Activated CD4-positive, alpha-beta memory T cell treated with anti-CD3 and anti-CD28 coated beads, Interleukin-2, amount 10 ng/mL, durations not matched to agents 7 days and 5 days (primary cell): ENCODE results near the gene PLEK. TPM values are rescaled to one million over a fixed set of nuclear protein-coding genes. Genes with fewer than 3 reads are reported as not detected.

Source experiments
- CTCF ChIA-PET: fragments of 350-600 bp; sonication (Branson Sonifier 250); formaldehyde crosslinking; loops from one replicate; lab custom pipeline; 2021; ENCODE audit warnings: antibody characterized with exemption, inconsistent platforms; lab: Charles Lee
- POLR2A ChIA-PET: fragments of 350-600 bp; sonication (Branson Sonifier 250); formaldehyde crosslinking; loops from one replicate; lab custom pipeline; 2021; ENCODE audit warnings: antibody characterized with exemption; lab: Charles Lee
- DNase-seq: peaks from one replicate; pipeline ENCODE4 v3.0.0-alpha.2; 2020
- H3K27ac Mint-ChIP-seq: one replicate; pipeline ENCODE4 v1.8.0; 2021; ENCODE audit warnings: mild to moderate bottlenecking, mixed read lengths
- H3K27me3 Mint-ChIP-seq: one replicate; pipeline ENCODE4 v1.8.0; 2021; ENCODE audit warnings: mixed read lengths
- H3K36me3 Mint-ChIP-seq: one replicate; pipeline ENCODE4 v1.8.0; 2021; ENCODE audit warnings: low read depth, mixed read lengths
- H3K4me1 Mint-ChIP-seq: one replicate; pipeline ENCODE4 v1.8.0; 2021; ENCODE audit warnings: mixed read lengths
- H3K4me3 Mint-ChIP-seq: one replicate; pipeline ENCODE4 v1.8.0; 2021; ENCODE audit warnings: mild to moderate bottlenecking, mixed read lengths
- H3K9me3 Mint-ChIP-seq: one replicate; pipeline ENCODE4 v1.8.0; 2021; ENCODE audit warnings: mixed read lengths
- total RNA-seq, 2 experiments: library from RNA; stranded (reverse); gene quantifications; one replicate each; pipeline ENCODE4 v1.2.3, GENCODE V29; 2021

Gene PLEK
- total RNA-seq, 2 experiments from 2014 or later, result 9.5 to 10.9 TPM

DNA sequence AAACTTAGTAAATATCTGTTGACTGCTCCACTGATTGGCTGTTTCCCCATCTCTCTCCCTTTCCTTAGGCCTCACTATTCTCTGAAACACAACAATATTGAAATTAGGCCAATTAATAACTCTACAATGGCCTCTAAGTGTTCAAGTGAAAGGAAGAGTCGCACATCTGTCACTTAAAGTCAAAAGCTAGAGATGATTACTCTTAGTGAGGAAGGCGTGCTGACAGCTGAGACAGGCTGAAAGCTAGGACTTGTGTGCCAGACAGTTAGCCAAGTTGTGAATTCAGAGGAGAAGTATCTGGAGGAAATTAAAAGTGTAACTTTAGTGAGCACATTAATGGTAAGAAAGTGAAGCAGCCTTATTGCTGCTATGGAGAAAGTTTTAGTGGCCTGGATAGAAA lies 48.4 kb downstream of the PLEK start:
- peaks cover 19% of the 10 kb centered on the region for H3K4me1 Mint-ChIP-seq
- H3K4me3 Mint-ChIP-seq, result no peak overlapping the region
- no peak for DNase-seq
- peaks cover 6% of the 10 kb centered on the region for H3K9me3 Mint-ChIP-seq
- ChIA-PET POLR2A (no interaction called here), CTCF (interaction anchor here (2.1 kb wide), 1 partner anchor 28 kb away, joined by 5 read pairs; no protein-coding TSS in a partner anchor)
- peaks cover 8% of the 10 kb centered on the region for H3K27me3 Mint-ChIP-seq
- no peak overlapping the region for H3K27ac Mint-ChIP-seq
- H3K36me3 Mint-ChIP-seq, result no peaks in the 10 kb centered on the region

- Mint-ChIP-seq H3K4me1 (peaks cover 20% of the 10 kb centered on the region), H3K4me3 (no peak overlapping the region), H3K27ac (no peak overlapping the region), H3K9me3 (peaks cover 3% of the 10 kb centered on the region), H3K27me3 (peaks cover 4% of the 10 kb centered on the region), H3K36me3 (no peaks in the 10 kb centered on the region)
- DNase-seq, result no peak
- ChIA-PET CTCF (interaction anchor here (1.4 to 2.1 kb wide), 2 partner anchors 12 to 27 kb away, joined by 3 to 5 read pairs; no protein-coding TSS in a partner anchor), POLR2A (no interaction called here)
These were observed 49.4 kb downstream of the PLEK start for GRCh38 chr2:68414452-68414851.

GRCh38 chr2:68414876-68415275 lies 49.8 kb downstream of the PLEK start:
- Mint-ChIP-seq H3K36me3 (no peaks in the 10 kb centered on the region), H3K9me3 (peaks cover 3% of the 10 kb centered on the region), H3K4me3 (no peak overlapping the region), H3K27ac (no peak overlapping the region), H3K4me1 (peaks cover 20% of the 10 kb centered on the region), H3K27me3 (peaks cover 2% of the 10 kb centered on the region)
- no peak for DNase-seq
- ChIA-PET CTCF (interaction anchor here (1.4 to 2.1 kb wide), 2 partner anchors 12 to 27 kb away, joined by 3 to 5 read pairs; no protein-coding TSS in a partner anchor), POLR2A (no interaction called here)

GRCh38 chr2:68415521-68415920 lies 50.4 kb downstream of the PLEK start:
- Mint-ChIP-seq H3K27me3 (no peaks in the 10 kb centered on the region), H3K36me3 (no peaks in the 10 kb centered on the region), H3K4me1 (peaks cover 22% of the 10 kb centered on the region), H3K27ac (no peak overlapping the region), H3K4me3 (no peak overlapping the region), H3K9me3 (peaks cover 3% of the 10 kb centered on the region)
- ChIA-PET CTCF (interaction anchor here (1.4 kb wide), 1 partner anchor 13 kb away, joined by 3 read pairs; no protein-coding TSS in a partner anchor), POLR2A (no interaction called here)
- no peak for DNase-seq

- CTCF ChIA-PET, result no interaction called here
- H3K4me3 Mint-ChIP-seq, result no peak overlapping the region
- peaks cover 23% of the 10 kb centered on the region for H3K4me1 Mint-ChIP-seq
- no peaks in the 10 kb centered on the region for H3K27me3 Mint-ChIP-seq
- H3K9me3 Mint-ChIP-seq, result peaks cover 3% of the 10 kb centered on the region
- POLR2A ChIA-PET, result no interaction called here
- no peaks in the 10 kb centered on the region for H3K36me3 Mint-ChIP-seq
- DNase-seq, result no peak
- H3K27ac Mint-ChIP-seq, result peak overlapping the region; percentile 18
These were observed 51.1 kb downstream of the PLEK start for GRCh38 chr2:68416081-68416675.

DNA sequence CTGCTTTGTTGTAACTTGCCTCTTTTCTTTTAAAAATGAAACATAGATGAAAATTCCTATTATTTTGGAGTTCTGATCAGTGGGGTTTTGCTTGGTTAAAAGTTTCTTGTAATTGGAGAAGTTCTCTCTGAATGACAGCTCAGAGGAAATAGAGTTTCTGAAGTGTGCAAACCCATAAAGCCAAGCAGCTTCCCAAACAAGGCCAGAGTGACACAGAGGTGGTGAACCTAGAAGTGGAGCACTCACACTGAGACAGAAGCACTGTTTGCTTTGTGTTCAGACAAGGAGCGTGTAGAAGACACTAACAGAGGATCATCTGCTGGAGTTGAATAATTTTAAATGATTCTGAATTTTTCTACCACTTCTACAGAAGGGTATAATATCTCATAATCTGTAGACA lies 52.8 kb downstream of the PLEK start:
- CTCF ChIA-PET, result no interaction called here
- peak overlapping the region; percentile 47 for H3K27ac Mint-ChIP-seq
- peaks cover 6% of the 10 kb centered on the region for H3K9me3 Mint-ChIP-seq
- no peak overlapping the region for H3K4me3 Mint-ChIP-seq
- H3K4me1 Mint-ChIP-seq, result peaks cover 17% of the 10 kb centered on the region
- H3K36me3 Mint-ChIP-seq, result peaks cover 3% of the 10 kb centered on the region
- no peak for DNase-seq
- POLR2A ChIA-PET, result no interaction called here
- H3K27me3 Mint-ChIP-seq, result peaks cover 3% of the 10 kb centered on the region

- H3K27ac Mint-ChIP-seq, result no peak overlapping the region
- H3K9me3 Mint-ChIP-seq, result peaks cover 5% of the 10 kb centered on the region
- ChIA-PET POLR2A (no interaction called here), CTCF (no interaction called here)
- H3K27me3 Mint-ChIP-seq, result peaks cover 3% of the 10 kb centered on the region
- peaks cover 3% of the 10 kb centered on the region for H3K36me3 Mint-ChIP-seq
- DNase-seq, result no peak
- H3K4me1 Mint-ChIP-seq, result peaks cover 20% of the 10 kb centered on the region
- no peak overlapping the region for H3K4me3 Mint-ChIP-seq
These were observed 53.3 kb downstream of the PLEK start for GRCh38 chr2:68418419-68418818.

DNA sequence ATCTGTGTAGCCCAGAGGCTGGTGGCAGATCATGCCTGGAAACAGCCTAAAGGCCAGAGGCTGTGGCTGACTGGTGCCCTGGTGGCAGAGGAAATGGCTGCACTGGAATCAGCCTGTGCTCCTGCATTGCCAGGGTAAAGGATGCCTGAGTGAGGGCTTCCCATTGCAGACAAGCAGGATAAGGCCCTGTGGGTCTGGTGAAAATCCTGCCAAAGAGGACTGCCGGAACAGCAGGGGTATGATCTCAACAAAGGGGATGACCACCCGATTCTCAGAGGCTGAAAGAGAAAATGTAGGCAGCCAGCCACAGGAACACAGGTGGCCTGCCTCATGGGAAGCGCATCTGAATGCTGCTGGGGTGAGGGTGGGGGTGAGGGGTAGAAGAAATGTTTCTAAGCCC lies 53.8 kb downstream of the PLEK start:
- H3K27ac Mint-ChIP-seq, result no peak overlapping the region
- H3K9me3 Mint-ChIP-seq, result peaks cover 3% of the 10 kb centered on the region

DNA sequence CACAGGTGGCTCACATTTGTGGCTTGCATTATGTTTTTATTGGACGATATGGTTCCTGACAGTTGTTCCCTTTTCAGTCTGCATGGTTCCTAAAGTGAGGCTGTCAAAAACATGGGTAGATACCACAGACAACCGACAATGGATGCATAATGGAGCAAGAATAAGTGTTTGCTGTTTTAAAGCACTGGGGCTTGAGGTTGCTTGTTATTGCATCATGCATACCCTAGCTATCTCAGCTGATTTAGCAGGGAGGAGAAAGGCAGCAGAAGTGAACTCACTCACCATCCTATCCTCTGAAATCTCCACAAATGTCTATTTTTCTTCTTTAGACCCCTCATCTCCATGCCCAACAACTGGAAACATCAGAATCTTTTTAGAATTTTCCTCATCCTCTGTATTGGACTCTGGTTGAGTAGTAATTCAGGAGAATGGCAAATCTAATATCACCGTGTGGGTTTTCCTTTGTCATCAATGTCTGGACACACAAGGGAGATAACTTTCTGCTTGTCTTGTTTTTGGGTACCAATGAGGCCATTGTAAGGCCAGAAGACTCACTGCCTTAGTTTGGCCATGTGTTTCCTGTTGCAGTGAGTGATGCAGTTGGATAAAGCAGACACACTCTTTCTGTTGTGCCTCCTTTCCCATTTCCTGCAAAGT lies 55.3 kb downstream of the PLEK start:
- Mint-ChIP-seq H3K4me1 (peaks cover 20% of the 10 kb centered on the region), H3K9me3 (peaks cover 3% of the 10 kb centered on the region), H3K4me3 (no peak overlapping the region), H3K36me3 (peaks cover 3% of the 10 kb centered on the region), H3K27me3 (peaks cover 3% of the 10 kb centered on the region), H3K27ac (no peak overlapping the region)
- CTCF ChIA-PET, result interaction anchor here (1.0 to 1.1 kb wide), 2 partner anchors 21 to 22 kb away, joined by 4 read pairs; no protein-coding TSS in a partner anchor
- POLR2A ChIA-PET, result no interaction called here
- no peak for DNase-seq

More for the DNA sequence above, 53.8 kb downstream of the PLEK start:
- H3K27me3 Mint-ChIP-seq, result peaks cover 3% of the 10 kb centered on the region
- CTCF ChIA-PET, result no interaction called here
- POLR2A ChIA-PET, result no interaction called here
- no peak for DNase-seq
- peaks cover 3% of the 10 kb centered on the region for H3K36me3 Mint-ChIP-seq
- peaks cover 20% of the 10 kb centered on the region for H3K4me1 Mint-ChIP-seq
- H3K4me3 Mint-ChIP-seq, result no peak overlapping the region

- H3K4me1 Mint-ChIP-seq, result peaks cover 19% of the 10 kb centered on the region
- CTCF ChIA-PET, result interaction anchor here (1.6 kb wide), 1 partner anchor 18 kb away, joined by 4 read pairs; no protein-coding TSS in a partner anchor
- peaks cover 3% of the 10 kb centered on the region for H3K36me3 Mint-ChIP-seq
- peaks cover 3% of the 10 kb centered on the region for H3K9me3 Mint-ChIP-seq
- H3K27me3 Mint-ChIP-seq, result peaks cover 3% of the 10 kb centered on the region
- no peak overlapping the region for H3K4me3 Mint-ChIP-seq
- no peak for DNase-seq
- POLR2A ChIA-PET, result interaction anchor here (0.6 kb wide), 1 partner anchor 14 kb away, joined by 3 read pairs; no protein-coding TSS in a partner anchor
- H3K27ac Mint-ChIP-seq, result no peak overlapping the region
These were observed 59.0 kb downstream of the PLEK start for GRCh38 chr2:68423966-68424650.

GRCh38 chr2:68425503-68425902 lies 60.4 kb downstream of the PLEK start:
- ChIA-PET CTCF (interaction anchor here (1.6 kb wide), 1 partner anchor 16 kb away, joined by 4 read pairs; no protein-coding TSS in a partner anchor), POLR2A (no interaction called here)
- H3K4me3 Mint-ChIP-seq, result no peak overlapping the region
- H3K4me1 Mint-ChIP-seq, result peaks cover 17% of the 10 kb centered on the region
- peaks cover 3% of the 10 kb centered on the region for H3K9me3 Mint-ChIP-seq
- H3K36me3 Mint-ChIP-seq, result peaks cover 3% of the 10 kb centered on the region
- no peak for DNase-seq
- no peak overlapping the region for H3K27ac Mint-ChIP-seq
- H3K27me3 Mint-ChIP-seq, result peaks cover 3% of the 10 kb centered on the region

DNA sequence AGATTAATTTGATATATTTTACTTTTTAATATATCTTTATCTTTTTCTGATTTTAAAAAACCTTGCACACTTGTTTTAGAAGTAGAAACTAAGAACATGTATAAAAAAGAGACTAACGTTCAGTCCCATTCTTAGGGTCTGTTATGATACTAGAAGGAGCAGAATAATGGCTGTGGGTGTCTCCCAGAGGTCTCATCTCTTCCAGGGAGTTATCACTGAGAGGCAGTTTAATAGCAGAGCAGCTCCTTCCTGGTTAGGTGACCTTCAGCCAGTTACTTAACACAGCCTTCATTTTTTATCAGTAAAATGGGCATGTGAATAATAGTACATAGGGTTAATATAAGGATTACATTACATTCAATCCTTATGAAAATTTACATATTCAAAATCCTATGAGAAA lies 61.4 kb downstream of the PLEK start:
- H3K9me3 Mint-ChIP-seq, result peaks cover 3% of the 10 kb centered on the region
- no peak for DNase-seq
- H3K4me1 Mint-ChIP-seq, result peaks cover 16% of the 10 kb centered on the region
- no peak overlapping the region for H3K4me3 Mint-ChIP-seq
- H3K36me3 Mint-ChIP-seq, result peaks cover 3% of the 10 kb centered on the region
- CTCF ChIA-PET, result interaction anchor here (1.3 kb wide), 1 partner anchor 15 kb away, joined by 7 read pairs; no protein-coding TSS in a partner anchor
- POLR2A ChIA-PET, result interaction anchor here (0.8 to 1.5 kb wide), 3 partner anchors 10 to 55 kb away, joined by 3 to 6 read pairs (median 3); no protein-coding TSS in a partner anchor
- H3K27ac Mint-ChIP-seq, result no peak overlapping the region
- H3K27me3 Mint-ChIP-seq, result peaks cover 3% of the 10 kb centered on the region
